Activated naive CD4-positive, alpha-beta T cell (primary cell): ENCODE measurements around the gene LZTS2.
"Not testable (repeated sequence)": the region's sequence is repeated elsewhere in the genome, so short reads cannot be mapped to it uniquely, and the experiment has no call there.

Experiments used
- DNase-seq, 4 experiments: peaks; one replicate each; lab custom pipeline; 2025; lab: John Stamatoyannopoulos, UW

Gene LZTS2, protein sequence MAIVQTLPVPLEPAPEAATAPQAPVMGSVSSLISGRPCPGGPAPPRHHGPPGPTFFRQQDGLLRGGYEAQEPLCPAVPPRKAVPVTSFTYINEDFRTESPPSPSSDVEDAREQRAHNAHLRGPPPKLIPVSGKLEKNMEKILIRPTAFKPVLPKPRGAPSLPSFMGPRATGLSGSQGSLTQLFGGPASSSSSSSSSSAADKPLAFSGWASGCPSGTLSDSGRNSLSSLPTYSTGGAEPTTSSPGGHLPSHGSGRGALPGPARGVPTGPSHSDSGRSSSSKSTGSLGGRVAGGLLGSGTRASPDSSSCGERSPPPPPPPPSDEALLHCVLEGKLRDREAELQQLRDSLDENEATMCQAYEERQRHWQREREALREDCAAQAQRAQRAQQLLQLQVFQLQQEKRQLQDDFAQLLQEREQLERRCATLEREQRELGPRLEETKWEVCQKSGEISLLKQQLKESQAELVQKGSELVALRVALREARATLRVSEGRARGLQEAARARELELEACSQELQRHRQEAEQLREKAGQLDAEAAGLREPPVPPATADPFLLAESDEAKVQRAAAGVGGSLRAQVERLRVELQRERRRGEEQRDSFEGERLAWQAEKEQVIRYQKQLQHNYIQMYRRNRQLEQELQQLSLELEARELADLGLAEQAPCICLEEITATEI

DNA sequence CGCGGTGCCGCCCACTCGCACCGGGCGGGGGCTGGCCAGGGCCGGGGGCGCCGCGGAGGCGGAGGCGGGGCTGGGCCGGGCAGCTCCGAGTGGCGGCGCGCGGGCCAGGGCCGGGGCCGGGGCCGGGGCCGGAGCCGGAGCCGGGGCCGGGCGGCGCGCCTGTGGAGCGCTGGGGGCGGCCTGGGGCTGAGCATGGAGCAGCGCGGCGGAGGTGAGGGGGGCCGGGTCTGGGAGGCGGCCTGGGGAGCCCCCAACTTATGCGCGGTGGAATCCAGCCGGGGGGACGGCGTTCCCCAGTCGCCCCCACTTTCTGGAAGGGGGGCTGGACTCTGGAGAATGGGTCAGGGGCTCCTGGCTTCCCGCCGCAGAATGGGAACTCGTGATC is at the start of gene LZTS2:
TSS of gene LZTS2 (plus strand) at position 67 of the 385 bp plus-strand sequence. CDS start 2,731 bp downstream, outside the sequence.
- DNase-seq = no peak

DNA sequence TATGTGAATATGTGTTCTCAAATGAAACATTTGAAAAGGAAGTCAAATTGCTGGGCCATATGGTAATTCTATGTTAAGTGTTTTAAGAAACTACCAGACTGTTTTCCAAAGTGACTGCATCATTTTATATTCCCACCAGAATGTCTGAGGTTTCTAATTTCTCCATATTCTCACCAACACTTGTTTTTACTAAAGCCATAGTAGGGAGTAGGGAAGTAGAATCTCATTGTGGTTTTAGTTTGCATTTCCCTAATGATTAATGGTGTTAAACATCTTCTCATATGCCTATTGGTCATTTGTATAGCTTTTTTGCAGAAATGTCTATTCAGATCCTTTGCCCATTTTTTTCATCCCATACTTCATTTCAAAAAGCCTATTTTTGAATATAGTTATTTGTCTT is 39.4 kb upstream of the LZTS2 start:
- DNase-seq = no peak

DNA sequence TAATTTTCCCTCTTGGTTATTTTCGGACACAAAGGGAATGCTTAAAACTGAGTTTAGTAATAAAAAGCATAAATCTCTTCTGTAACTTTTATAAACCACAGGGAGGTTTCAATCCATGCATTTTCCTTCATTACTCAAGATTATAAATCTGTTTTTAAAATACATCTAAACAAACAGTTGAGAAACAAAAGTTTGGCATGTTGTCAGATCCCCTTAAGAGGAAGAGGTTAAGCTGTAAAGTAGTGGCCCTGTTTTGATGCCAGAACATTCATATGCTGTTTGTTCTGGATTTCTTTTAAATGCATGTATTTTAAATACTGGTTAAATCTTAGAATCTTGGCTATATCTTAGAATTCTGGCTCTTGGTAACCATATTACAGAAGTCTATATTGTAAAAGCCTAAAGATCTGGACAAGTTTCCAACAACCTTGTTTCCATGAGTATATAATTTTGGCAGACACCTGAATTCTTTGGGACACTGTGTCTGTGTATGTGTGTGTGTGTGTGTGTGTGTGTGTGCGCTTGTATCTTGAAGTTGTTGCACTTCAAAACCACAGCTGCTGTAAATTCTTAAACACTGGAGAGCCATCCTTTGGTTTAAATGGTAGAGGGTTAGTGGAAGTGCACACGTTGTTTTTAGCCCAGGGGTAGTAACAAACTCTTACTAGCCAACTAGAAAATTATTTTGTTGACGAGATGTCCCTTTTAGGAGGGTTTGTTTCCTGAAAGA is 37.1 kb upstream of the LZTS2 start:
- no peak for DNase-seq

DNA sequence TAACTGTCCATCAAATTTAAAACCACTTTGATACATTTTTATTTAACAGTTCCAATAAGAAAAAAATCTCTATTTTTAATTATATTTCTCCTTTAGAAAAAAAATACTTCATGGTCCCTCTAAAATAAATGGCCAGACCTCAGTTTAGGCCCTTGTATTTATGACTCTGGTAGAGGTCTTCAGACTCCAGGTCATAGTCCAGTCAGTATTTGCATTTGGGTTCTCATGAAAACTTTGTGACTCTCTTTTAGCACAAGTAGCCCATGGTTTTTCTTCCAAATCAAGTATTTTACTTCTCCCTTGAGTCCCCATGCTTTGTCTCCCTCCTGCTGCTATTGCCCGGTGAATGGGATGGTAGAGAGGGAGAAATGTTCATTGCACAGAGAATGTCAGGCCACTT is 35.8 kb upstream of the LZTS2 start:
- DNase-seq = no peak

DNA sequence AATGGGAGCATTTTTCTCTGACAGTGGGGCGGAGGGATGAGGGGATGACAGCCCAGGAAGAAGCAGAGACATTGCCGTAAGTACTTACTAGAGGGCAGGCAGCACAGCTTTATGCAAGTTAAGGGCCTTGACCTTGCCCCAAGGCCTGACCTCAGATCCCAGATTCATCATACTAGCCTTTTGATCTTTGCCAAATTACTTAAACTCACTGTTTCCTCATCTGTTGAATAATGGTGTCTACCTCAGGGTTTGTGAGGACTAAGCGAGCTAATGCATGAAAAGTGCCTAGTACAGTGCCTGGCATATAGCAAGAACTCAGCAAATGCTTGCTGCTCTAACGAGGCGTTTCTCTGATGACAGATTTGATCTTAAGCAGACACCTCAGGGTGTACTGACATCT is 33.8 kb upstream of the LZTS2 start:
- DNase-seq = no peak

DNA sequence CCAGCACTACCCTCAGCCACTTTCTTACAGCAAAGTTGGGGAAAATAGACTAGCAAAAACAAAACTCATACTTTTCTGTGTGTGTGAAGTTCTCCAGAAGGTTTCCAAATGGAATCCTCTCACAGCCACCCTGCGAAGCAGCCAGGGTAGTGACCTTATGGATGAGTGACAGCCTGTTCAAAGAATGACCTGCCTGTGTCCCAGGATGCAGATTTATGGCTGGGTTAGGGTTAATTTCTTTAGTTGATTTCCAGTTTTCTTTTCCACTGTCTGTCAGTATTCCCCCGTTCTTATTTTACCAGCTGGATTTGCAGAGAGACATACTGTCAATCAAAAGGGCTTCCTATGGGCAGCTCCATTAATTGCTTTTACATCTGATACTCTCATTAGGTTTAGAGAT is 32.7 kb upstream of the LZTS2 start:
- DNase-seq = no peak

DNA sequence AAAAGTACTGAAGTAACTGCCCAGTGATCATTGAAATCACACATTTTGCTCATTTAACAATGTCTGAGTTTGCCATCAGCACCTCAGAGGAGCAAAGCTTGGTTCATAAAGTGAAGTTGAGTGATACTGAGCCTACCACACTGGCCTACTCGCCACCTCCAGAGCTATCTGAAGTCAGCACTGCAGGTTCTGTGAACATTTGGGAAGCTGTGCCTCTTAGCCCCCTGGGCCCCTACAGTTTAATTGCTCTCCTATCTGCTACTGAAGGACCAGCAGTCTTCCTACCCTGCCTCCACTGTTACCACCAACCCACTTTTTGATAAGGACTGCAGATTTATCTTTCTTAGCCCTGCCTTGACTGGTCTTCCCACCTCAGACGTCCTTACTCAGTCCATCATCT is 32.3 kb upstream of the LZTS2 start:
- no peak for DNase-seq

DNA sequence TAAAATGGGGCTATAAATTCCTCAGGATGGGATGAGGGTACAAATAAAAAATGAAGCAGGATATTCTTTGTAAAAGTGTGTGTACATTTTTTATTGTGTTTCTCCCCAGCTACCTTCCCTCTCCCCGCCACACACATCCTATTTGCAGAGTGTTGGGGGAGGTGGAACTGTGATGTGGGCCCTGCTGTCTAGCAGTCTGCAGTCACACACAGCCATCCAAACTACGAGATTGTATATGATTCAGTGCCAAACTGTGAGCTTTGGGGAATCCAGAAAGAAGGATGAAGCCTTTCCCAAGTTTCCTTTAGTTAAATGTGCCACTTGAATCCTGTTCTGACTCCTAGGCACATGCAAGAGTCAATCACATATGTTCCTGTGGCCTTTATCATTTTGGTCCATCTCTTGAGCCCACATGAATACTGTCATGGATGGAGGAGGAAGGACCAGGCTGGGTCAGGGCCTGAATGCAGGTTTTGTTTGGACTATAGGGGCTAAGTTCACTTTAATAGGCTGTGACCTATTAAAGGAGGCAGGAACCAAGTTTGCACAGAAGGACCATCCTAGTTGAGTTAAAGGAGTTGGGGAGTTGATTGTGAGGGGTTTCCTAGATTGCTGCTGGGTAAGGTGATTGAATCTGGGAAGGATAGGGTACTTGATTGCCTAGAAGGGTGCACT is 31.4 kb upstream of the LZTS2 start:
- no peak for DNase-seq

DNA sequence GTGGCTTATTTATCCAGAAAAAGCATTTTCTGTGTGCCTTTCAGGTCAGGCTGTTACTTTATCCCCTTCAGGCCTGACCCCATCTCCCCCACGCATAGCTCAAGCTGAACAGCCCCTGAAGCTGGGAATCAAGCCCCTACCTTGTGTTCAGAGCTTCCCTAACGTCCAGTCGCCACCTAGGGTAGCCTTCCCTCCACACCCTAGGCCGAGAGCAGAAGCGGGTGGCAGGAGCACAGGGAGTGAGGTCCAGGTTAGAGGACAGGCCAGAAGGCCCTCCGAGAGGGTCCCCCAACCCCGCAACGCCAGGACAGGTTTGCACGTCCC is 30.8 kb upstream of the LZTS2 start:
- no peak for DNase-seq

DNA sequence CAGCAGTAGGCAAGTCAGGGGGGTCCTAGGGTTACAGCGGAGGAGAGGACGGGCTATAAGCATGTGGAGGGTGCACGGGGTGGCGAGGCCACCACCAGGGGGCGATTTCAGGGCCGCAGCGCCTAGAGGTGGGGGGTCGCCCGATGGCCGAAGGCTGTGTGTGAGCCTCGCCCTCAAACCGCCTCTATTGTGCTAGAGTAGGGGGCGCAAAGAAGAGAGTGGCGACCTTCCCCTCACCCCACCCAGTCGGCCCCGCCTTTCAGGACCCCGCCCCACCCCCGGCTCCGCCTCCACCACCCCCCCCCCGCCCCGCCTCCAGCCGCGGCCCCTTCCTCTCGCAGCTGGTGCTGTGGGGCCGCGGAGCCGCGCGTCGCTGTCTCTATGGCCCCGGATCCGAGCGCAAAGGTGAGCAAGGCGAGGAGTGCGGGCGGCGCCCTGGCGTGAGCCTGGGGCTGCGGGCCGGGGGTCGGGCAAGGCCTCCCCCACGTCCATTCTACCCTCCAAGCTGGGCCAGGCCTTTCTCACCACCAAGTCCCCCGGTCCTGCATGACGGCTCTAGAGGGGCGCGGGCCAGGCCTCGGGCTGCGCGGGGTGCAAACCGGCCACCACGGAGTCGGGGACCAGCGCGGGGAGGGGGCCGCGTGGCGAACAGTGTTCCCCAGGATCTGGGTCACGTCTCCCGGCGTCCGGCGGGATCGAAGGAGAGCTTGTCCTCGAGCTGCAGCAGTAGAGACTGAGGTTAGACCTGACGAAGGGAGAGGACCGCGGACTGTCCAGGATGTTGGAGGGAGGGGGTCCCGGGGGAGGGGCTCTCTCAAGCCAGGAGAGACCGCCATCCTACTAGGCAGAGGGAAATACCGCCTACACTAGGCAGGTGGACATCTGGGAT is 30.2 kb upstream of the LZTS2 start, which contains the start of gene SEMA4G:
TSS of gene SEMA4G (plus strand) at position 318 of the 889 bp plus-strand sequence. CDS start 3,409 bp downstream, outside the sequence.
- DNase-seq = peak in 3 of 4 experiments; percentile 14 to 59 (median 26)

DNA sequence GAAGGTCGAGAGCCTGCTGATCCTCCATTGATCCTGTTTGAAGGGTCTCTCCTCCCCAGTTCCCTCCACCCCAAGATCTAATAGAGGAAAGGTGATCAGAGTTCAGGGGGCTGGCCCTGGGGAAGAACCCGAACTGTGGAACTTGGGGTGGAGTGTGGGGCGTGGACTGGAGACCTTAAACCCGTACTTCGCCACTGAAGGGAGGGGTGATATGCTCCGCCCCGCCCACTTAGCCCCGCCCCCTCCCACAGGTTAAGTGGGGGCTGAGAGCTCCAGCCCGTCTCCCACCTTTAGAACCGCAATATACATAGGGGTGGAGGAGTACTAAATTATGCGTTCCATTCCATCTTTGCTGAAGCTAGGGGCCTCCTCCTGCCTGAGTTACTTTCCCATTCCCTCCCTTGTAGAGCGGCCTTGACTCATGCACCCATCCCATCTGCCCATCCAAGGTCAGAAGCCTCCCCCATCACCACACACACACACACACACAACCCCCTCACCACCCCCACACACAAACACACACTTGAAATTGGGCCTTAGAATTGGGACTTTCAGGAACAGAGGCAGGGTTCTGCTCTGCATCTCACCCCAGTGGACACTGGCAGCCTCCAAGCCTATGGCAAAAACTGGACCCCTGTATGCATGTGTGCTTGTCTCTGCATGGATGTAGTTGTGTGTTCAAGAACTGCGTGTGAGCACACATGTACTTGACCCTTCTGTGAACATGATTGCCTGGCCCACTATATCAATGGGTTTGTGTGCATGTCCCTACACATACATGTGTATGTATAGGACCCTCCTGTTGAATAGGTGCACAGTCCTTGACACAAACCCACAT is 29.3 kb upstream of the LZTS2 start:
- DNase-seq = peak in 1 of 4 experiments; percentile 19

DNA sequence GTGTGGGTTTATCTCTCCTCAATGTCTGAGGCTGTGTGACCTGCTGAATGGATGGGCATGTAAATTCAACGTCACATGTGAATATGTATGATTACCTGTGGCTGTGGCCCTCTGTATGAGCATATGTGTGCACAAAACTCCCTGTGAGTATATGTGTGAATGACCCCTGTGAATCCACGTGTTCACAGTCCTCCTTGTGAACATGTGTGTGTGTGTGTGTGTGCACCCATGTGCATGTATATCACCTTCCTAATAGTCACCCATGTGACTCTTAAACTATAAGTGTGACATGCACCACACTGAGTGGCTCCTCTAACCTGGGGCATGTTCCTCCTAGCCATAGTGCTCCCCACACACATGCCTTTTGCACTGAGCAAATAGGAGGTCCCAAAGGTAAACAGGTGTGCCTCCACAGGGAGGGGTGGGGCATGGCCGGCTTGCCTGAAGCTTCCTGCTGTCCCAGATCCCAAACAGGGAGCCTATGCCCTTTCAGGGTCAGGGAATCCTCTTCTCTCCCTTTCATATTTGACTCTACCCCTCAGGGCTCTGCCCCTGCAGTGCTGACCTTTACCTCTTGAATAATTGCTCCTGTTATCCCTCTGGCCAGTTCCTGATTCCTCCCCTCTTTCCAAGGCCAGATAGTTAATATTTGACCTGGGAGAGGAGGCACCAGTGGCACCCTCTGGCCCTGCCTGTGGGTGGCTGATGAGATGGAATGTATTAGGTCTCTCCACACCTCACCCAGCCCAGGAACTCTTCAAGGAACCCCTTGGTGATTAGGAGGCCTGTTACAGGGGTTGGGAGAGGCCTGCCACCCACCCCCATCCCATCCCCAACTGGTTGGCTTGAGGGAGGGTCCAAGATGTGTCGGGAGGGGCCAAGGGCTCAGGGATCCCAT is 28.4 kb upstream of the LZTS2 start:
- no peak for DNase-seq

DNA sequence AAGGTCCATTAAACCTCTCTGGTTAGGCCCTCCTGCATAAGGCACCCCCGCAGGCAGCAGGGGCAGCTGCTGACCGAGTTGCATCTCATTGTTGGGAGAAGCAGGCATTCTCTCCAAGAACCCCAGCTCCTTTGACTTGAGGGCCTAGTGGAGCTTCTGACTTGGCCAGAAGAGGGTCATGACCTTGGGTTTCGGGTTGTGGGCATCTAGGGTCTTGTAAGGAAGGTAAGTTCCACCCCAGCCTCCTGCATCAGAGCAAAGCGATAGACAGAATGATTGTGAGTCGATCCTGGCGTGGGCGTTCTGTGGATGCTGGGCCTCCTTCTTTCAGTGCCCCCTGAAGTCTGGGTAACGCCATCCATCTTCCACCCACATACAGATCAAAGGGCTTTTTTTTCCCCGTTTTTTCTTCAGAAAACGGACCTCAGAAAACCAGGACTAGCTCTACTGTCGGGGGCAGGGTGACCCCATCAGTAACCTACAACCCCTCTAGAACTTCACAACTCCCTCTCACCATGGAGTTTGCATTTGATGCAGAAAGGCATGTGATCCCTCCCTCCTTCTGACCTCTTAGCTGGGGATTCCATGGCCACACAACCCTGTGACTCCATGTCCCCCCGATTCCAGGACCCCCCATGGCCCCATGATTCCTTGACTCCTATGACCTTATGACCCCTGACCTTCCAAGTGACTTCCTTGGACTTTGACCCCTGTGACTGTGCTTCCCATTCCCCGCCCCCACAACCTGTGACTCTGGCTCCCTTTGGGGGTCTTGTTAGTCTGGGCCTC is 27.3 kb upstream of the LZTS2 start:
- DNase-seq = no peak

DNA sequence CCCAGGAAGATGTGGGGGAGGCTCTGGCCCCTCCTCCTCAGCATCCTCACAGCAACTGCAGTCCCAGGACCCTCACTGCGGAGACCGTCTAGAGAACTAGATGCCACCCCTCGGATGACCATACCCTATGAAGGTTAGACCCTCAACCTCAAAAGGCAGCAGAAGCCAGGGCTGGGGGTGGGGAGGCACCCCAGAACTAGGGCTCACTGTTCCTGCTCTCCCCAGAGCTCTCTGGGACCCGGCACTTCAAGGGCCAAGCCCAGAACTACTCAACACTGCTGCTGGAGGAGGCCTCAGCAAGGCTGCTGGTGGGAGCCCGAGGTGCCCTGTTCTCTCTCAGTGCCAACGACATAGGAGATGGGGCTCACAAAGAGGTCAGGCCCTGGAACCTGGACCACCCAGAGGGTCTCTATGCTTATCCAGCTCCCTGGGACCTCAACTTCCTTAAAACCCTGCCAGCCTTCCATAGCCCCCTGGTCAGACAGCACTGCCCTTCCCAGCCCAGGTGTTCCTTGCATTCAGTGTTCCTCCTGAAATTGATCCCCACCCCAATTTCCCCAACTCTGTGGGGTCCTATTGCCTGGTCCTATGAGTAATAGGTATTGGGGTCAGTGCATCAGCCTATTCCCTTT is 26.6 kb upstream of the LZTS2 start:
- DNase-seq = no peak

DNA sequence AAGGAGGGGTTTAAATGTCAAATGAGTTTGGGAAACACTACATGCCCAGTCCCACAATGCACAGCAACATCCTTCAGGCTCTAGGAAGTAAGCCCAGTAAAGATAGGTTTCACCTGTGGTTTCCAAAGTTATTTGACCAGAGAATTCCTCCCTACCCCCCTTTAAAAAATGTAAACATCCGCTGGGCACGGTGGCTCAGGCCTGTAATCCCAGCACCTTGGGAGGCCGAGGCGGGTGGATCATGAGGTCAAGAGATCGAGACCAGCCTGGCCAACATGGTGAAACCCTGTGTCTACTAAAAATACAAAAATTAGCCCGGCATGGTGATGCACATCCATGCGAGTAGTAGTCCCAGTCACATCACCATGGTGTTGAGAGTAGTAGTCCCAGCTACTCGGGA is 24.2 kb upstream of the LZTS2 start:
- DNase-seq = not testable (repeated sequence)

DNA sequence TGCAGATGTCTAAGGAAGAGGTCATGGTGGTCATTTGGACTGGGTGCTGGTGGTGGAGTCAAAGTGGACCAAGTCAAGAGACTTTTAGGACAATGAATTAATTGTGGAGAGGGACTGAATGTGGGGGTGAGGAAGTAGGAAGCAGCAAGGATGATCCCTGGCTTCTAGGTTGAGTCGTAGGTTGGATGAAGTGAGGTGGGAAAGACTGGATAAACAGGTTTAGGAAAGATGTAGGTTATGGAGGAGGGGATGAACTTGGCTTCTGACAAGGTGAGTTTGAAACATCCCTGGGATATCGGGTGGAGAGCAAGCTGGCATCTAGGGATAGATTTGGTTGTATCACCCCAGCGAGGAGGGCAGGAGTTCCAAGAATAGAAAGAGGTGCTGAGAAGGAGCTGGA is 22.7 kb upstream of the LZTS2 start:
- no peak for DNase-seq

DNA sequence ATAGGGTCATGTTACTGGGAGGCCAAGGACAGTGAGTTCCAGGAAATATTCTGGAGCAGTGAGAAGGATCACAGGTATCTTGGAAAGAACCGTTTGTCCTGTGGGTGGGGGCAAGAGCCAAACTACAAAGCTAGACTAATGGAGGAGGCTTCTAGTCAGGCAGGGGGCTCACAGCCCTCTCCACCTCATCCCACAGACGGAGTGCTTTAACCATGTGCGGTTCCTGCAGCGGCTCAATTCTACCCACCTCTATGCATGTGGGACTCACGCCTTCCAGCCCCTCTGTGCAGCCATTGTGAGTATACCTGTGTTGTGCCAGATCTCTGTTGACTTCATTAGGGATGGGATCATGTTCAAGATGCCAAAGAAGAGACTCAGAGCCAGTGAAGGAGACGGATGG is 22.2 kb upstream of the LZTS2 start:
- no peak for DNase-seq
